ENCODE measurements around the gene IDH3G. TPM values are rescaled to one million over a fixed set of nuclear protein-coding genes. Genes with fewer than 3 reads are reported as not detected.
A peak's percentile ranks its signal among the peaks of the same experiment; 100 is the strongest.

The IDH3G gene
- total and polyA plus RNA-seq, 2 experiments from 2014 or later: 41.4 to 49.0 TPM

- H3K4me1 ChIP-seq (ENCODE audit: insufficient read depth): no peaks in the 10 kb centered on the region
- no peaks in the 10 kb centered on the region for H3K36me3 ChIP-seq (ENCODE audit: insufficient read depth)
- Mint-ChIP-seq H3K27ac (no peak overlapping the region), H3K4me3 (no peak overlapping the region), H3K9me3 (no peaks in the 10 kb centered on the region), H3K27me3 (ENCODE audit: insufficient read depth, low read depth, poor library complexity) (peaks cover 7% of the 10 kb centered on the region), H3K36me3 (ENCODE audit: low read depth) (peaks cover 3% of the 10 kb centered on the region; the same call in 1 of the 3 replicates), H3K4me1 (peaks cover 7% of the 10 kb centered on the region; the same call in 2 of the 3 replicates)
- no peaks in the 10 kb centered on the region for H3K27me3 ChIP-seq (ENCODE audit: insufficient read depth)
- no peaks in the 10 kb centered on the region for H4K20me1 ChIP-seq (replicated peaks; ENCODE audit: insufficient read depth)
- no peak overlapping the region for H2AFZ ChIP-seq
- no peaks in the 10 kb centered on the region for H3K9me2 ChIP-seq (ENCODE audit: insufficient read depth)
- no peaks in the 10 kb centered on the region for H3K79me2 ChIP-seq (replicated peaks; ENCODE audit: insufficient read depth)
- ATAC-seq (peak; percentile 53), DNase-seq (ENCODE audit: low spot score) (peak; percentile 56)
- no peak overlapping the region for H3K27ac ChIP-seq (ENCODE audit: low read depth)
- TF ChIP-seq, protein P1, sequence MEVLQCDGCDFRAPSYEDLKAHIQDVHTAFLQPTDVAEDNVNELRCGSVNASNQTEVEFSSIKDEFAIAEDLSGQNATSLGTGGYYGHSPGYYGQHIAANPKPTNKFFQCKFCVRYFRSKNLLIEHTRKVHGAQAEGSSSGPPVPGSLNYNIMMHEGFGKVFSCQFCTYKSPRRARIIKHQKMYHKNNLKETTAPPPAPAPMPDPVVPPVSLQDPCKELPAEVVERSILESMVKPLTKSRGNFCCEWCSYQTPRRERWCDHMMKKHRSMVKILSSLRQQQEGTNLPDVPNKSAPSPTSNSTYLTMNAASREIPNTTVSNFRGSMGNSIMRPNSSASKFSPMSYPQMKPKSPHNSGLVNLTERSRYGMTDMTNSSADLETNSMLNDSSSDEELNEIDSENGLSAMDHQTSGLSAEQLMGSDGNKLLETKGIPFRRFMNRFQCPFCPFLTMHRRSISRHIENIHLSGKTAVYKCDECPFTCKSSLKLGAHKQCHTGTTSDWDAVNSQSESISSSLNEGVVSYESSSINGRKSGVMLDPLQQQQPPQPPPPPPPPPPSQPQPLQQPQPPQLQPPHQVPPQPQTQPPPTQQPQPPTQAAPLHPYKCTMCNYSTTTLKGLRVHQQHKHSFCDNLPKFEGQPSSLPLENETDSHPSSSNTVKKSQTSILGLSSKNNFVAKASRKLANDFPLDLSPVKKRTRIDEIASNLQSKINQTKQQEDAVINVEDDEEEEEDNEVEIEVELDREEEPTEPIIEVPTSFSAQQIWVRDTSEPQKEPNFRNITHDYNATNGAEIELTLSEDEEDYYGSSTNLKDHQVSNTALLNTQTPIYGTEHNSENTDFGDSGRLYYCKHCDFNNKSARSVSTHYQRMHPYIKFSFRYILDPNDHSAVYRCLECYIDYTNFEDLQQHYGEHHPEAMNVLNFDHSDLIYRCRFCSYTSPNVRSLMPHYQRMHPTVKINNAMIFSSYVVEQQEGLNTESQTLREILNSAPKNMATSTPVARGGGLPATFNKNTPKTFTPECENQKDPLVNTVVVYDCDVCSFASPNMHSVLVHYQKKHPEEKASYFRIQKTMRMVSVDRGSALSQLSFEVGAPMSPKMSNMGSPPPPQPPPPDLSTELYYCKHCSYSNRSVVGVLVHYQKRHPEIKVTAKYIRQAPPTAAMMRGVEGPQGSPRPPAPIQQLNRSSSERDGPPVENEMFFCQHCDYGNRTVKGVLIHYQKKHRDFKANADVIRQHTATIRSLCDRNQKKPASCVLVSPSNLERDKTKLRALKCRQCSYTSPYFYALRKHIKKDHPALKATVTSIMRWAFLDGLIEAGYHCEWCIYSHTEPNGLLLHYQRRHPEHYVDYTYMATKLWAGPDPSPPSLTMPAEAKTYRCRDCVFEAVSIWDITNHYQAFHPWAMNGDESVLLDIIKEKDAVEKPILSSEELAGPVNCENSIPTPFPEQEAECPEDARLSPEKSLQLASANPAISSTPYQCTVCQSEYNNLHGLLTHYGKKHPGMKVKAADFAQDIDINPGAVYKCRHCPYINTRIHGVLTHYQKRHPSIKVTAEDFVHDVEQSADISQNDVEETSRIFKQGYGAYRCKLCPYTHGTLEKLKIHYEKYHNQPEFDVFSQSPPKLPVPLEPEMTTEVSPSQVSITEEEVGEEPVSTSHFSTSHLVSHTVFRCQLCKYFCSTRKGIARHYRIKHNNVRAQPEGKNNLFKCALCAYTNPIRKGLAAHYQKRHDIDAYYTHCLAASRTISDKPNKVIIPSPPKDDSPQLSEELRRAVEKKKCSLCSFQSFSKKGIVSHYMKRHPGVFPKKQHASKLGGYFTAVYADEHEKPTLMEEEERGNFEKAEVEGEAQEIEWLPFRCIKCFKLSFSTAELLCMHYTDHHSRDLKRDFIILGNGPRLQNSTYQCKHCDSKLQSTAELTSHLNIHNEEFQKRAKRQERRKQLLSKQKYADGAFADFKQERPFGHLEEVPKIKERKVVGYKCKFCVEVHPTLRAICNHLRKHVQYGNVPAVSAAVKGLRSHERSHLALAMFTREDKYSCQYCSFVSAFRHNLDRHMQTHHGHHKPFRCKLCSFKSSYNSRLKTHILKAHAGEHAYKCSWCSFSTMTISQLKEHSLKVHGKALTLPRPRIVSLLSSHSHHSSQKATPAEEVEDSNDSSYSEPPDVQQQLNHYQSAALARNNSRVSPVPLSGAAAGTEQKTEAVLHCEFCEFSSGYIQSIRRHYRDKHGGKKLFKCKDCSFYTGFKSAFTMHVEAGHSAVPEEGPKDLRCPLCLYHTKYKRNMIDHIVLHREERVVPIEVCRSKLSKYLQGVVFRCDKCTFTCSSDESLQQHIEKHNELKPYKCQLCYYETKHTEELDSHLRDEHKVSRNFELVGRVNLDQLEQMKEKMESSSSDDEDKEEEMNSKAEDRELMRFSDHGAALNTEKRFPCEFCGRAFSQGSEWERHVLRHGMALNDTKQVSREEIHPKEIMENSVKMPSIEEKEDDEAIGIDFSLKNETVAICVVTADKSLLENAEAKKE (CRISPR knock-in tag; IDR thresholded peaks at IDR 0.05): no peak
- TF ChIP-seq EZH2phosphoT487 (IDR thresholded peaks at IDR 0.05; ENCODE audit: unreplicated experiment): no peak
- TF ChIP-seq REST (IDR thresholded peaks at IDR 0.05; ENCODE audit: unreplicated experiment): no peak
- no peak for TF ChIP-seq STAT1 (IDR thresholded peaks at IDR 0.05; ENCODE audit: unreplicated experiment)
- TF ChIP-seq, protein P2, sequence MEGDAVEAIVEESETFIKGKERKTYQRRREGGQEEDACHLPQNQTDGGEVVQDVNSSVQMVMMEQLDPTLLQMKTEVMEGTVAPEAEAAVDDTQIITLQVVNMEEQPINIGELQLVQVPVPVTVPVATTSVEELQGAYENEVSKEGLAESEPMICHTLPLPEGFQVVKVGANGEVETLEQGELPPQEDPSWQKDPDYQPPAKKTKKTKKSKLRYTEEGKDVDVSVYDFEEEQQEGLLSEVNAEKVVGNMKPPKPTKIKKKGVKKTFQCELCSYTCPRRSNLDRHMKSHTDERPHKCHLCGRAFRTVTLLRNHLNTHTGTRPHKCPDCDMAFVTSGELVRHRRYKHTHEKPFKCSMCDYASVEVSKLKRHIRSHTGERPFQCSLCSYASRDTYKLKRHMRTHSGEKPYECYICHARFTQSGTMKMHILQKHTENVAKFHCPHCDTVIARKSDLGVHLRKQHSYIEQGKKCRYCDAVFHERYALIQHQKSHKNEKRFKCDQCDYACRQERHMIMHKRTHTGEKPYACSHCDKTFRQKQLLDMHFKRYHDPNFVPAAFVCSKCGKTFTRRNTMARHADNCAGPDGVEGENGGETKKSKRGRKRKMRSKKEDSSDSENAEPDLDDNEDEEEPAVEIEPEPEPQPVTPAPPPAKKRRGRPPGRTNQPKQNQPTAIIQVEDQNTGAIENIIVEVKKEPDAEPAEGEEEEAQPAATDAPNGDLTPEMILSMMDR (conservative IDR thresholded peaks at IDR 0.05; ENCODE audit: low read depth in 2 of 2): peak; percentile 31 to 61
- no peak overlapping the region for H3K4me3 ChIP-seq
- no peak overlapping the region for H3K4me2 ChIP-seq
- H3F3A ChIP-seq (replicated peaks; ENCODE audit: low read depth): no peaks in the 10 kb centered on the region
These were observed 11.9 kb downstream of the IDH3G start for GRCh38 chrX:153782313-153782712.
